HCT116 (cell line): ENCODE results near the gene MEP1B.

ENCODE experiments used
- CTCF ChIP-seq, 3 experiments: fragments of 200-600 bp in 1 of 3; sonication (generic) in 1 of 3; IDR thresholded peaks in 2 of 3; conservative IDR thresholded peaks in 1 of 3; 2 replicates each; pipeline ENCODE4 v1.5.1; 2012 to 2017; ENCODE audit warnings: low read depth in 2 of 3, low read length in 2 of 3, antibody characterized with exemption in 1 of 3, borderline replicate concordance in 1 of 3, control low read depth in 1 of 3, mild to moderate bottlenecking in 1 of 3, mixed read lengths in 1 of 3, mixed run types in 1 of 3, moderate library complexity in 1 of 3; ENCODE audit not compliant: insufficient read depth in 1 of 3
- EZH2 ChIP-seq: fragments of 200-600 bp; sonication (generic); IDR thresholded peaks from 2 replicates; pipeline ENCODE4 v1.6.1; 2017; ENCODE audit warnings: antibody characterized with exemption, mixed run types
- EZH2phosphoT487 ChIP-seq: fragments of 200-600 bp; IDR thresholded peaks from 2 replicates; pipeline ENCODE4 v1.6.1; 2018; ENCODE audit warnings: antibody characterized with exemption, borderline replicate concordance
- JUND ChIP-seq: IDR thresholded peaks from 2 replicates; pipeline ENCODE4 v1.6.1; 2012
- MAX ChIP-seq: IDR thresholded peaks from 2 replicates; pipeline ENCODE4 v1.6.1; 2012
- POLR2A ChIP-seq: IDR thresholded peaks from 2 replicates; pipeline ENCODE4 v1.7.0; 2011; ENCODE audit warnings: borderline replicate concordance; ENCODE audit not compliant: insufficient read depth, insufficient read length; ENCODE audit errors: extremely low read depth
- POLR2AphosphoS5 ChIP-seq: IDR thresholded peaks from 2 replicates; pipeline ENCODE4 v1.6.1; 2011; ENCODE audit warnings: mild to moderate bottlenecking, low read depth, low read length, moderate library complexity
- RAD21 ChIP-seq: IDR thresholded peaks from 2 replicates; pipeline ENCODE4 v1.6.1; 2012; ENCODE audit warnings: low read depth, mild to moderate bottlenecking
- REST ChIP-seq: IDR thresholded peaks from 2 replicates; pipeline ENCODE4 v1.6.1; 2012; ENCODE audit warnings: low read depth
- SIN3A ChIP-seq: IDR thresholded peaks from 2 replicates; pipeline ENCODE4 v1.6.1; 2012; ENCODE audit warnings: low read depth
- SP1 ChIP-seq: IDR thresholded peaks from 2 replicates; pipeline ENCODE4 v1.6.1; 2012; ENCODE audit warnings: low read depth
- SRF ChIP-seq: IDR thresholded peaks from 2 replicates; pipeline ENCODE4 v1.6.1; 2012; ENCODE audit warnings: low read depth
- ZNF274 ChIP-seq: fragments of 200-500 bp; sonication (Bioruptor generic); IDR thresholded peaks from 2 replicates; pipeline ENCODE4 v1.6.1; 2014; ENCODE audit warnings: mild to moderate bottlenecking, low read depth, low read length, inconsistent platforms

GRCh38 chr18:32264401-32264800, 74.6 kb downstream of the MEP1B start:
- no peak for TF ChIP-seq EZH2
- TF ChIP-seq MAX = no peak
- TF ChIP-seq CTCF (IDR thresholded peaks at IDR 0.05 in 2 of 3, conservative IDR thresholded peaks at IDR 0.05 in 1 of 3; ENCODE audit: borderline replicate concordance in 1 of 3, insufficient read depth in 1 of 3, low read depth in 2 of 3, low read length in 2 of 3) = no peak
- TF ChIP-seq JUND = no peak
- TF ChIP-seq EZH2phosphoT487 = no peak
- TF ChIP-seq SP1 = no peak
- TF ChIP-seq RAD21 = no peak
- no peak for TF ChIP-seq SIN3A
- TF ChIP-seq ZNF274 = no peak
- no peak for TF ChIP-seq SRF
- TF ChIP-seq REST = no peak
- TF ChIP-seq POLR2A = no peak
- no peak for TF ChIP-seq POLR2AphosphoS5
